ENCODE results near the gene CDK11A.
A peak's percentile ranks its signal among the peaks of the same experiment; 100 is the strongest.

CDK11A gene

GRCh38 chr1:1759456-1760344 lies 35.5 kb upstream of the CDK11A start:
- H3K4me3 ChIP-seq (ENCODE audit: low read length) = peak overlapping the region; percentile 9
- no peak overlapping the region for H3K9ac ChIP-seq (ENCODE audit: low read length)
- no peaks in the 10 kb centered on the region for H3K4me1 ChIP-seq (ENCODE audit: control insufficient read depth, insufficient read depth, low read length)
- H3K27ac ChIP-seq (ENCODE audit: low read depth, low read length) = no peak overlapping the region
- no peaks in the 10 kb centered on the region for H3K27me3 ChIP-seq (ENCODE audit: control insufficient read depth, insufficient read depth, low read length)
- H3K36me3 ChIP-seq (ENCODE audit: control insufficient read depth, insufficient read depth, low read length) = peaks cover 35% of the 10 kb centered on the region

GRCh38 chr1:1758692-1759455 lies 34.7 kb upstream of the CDK11A start:
- no peaks in the 10 kb centered on the region for H3K27me3 ChIP-seq (ENCODE audit: control insufficient read depth, insufficient read depth, low read length)
- peaks cover 33% of the 10 kb centered on the region for H3K36me3 ChIP-seq (ENCODE audit: control insufficient read depth, insufficient read depth, low read length)
- no peak overlapping the region for H3K9ac ChIP-seq (ENCODE audit: low read length)
- no peak overlapping the region for H3K27ac ChIP-seq (ENCODE audit: low read depth, low read length)
- H3K4me1 ChIP-seq (ENCODE audit: control insufficient read depth, insufficient read depth, low read length) = no peaks in the 10 kb centered on the region
- H3K4me3 ChIP-seq (ENCODE audit: low read length) = peak overlapping the region; percentile 12

- no peak overlapping the region for H3K9ac ChIP-seq (ENCODE audit: low read length)
- no peaks in the 10 kb centered on the region for H3K4me1 ChIP-seq (ENCODE audit: control insufficient read depth, insufficient read depth, low read length)
- H3K27ac ChIP-seq (ENCODE audit: low read depth, low read length) = no peak overlapping the region
- H3K4me3 ChIP-seq (ENCODE audit: low read length) = no peak overlapping the region
- peaks cover 34% of the 10 kb centered on the region for H3K36me3 ChIP-seq (ENCODE audit: control insufficient read depth, insufficient read depth, low read length)
- H3K27me3 ChIP-seq (ENCODE audit: control insufficient read depth, insufficient read depth, low read length) = no peaks in the 10 kb centered on the region
Observed at GRCh38 chr1:1758059-1758621, 34.0 kb upstream of the CDK11A start.

- Histone ChIP-seq H3K36me3 (ENCODE audit: control insufficient read depth, insufficient read depth, low read length) (peaks cover 34% of the 10 kb centered on the region), H3K4me3 (ENCODE audit: low read length) (no peak overlapping the region), H3K27ac (ENCODE audit: low read depth, low read length) (no peak overlapping the region), H3K9ac (ENCODE audit: low read length) (no peak overlapping the region), H3K27me3 (ENCODE audit: control insufficient read depth, insufficient read depth, low read length) (no peaks in the 10 kb centered on the region), H3K4me1 (ENCODE audit: control insufficient read depth, insufficient read depth, low read length) (no peaks in the 10 kb centered on the region)
Observed at GRCh38 chr1:1757422-1758058, 33.4 kb upstream of the CDK11A start.

- H3K4me3 ChIP-seq (ENCODE audit: low read length) = no peak overlapping the region
- H3K9ac ChIP-seq (ENCODE audit: low read length) = no peak overlapping the region
- H3K36me3 ChIP-seq (ENCODE audit: control insufficient read depth, insufficient read depth, low read length) = peaks cover 34% of the 10 kb centered on the region
- no peaks in the 10 kb centered on the region for H3K4me1 ChIP-seq (ENCODE audit: control insufficient read depth, insufficient read depth, low read length)
- H3K27me3 ChIP-seq (ENCODE audit: control insufficient read depth, insufficient read depth, low read length) = no peaks in the 10 kb centered on the region
- no peak overlapping the region for H3K27ac ChIP-seq (ENCODE audit: low read depth, low read length)
Observed at GRCh38 chr1:1756661-1757421, 32.7 kb upstream of the CDK11A start.

- H3K27me3 ChIP-seq (ENCODE audit: control insufficient read depth, insufficient read depth, low read length) = no peaks in the 10 kb centered on the region
- no peak overlapping the region for H3K9ac ChIP-seq (ENCODE audit: low read length)
- H3K36me3 ChIP-seq (ENCODE audit: control insufficient read depth, insufficient read depth, low read length) = peaks cover 31% of the 10 kb centered on the region
- H3K4me3 ChIP-seq (ENCODE audit: low read length) = no peak overlapping the region
- no peaks in the 10 kb centered on the region for H3K4me1 ChIP-seq (ENCODE audit: control insufficient read depth, insufficient read depth, low read length)
- no peak overlapping the region for H3K27ac ChIP-seq (ENCODE audit: low read depth, low read length)
Observed at GRCh38 chr1:1755852-1756251, 31.7 kb upstream of the CDK11A start.

- Histone ChIP-seq H3K4me3 (ENCODE audit: low read length) (no peak overlapping the region), H3K27ac (ENCODE audit: low read depth, low read length) (no peak overlapping the region), H3K36me3 (ENCODE audit: control insufficient read depth, insufficient read depth, low read length) (peaks cover 28% of the 10 kb centered on the region), H3K27me3 (ENCODE audit: control insufficient read depth, insufficient read depth, low read length) (no peaks in the 10 kb centered on the region), H3K4me1 (ENCODE audit: control insufficient read depth, insufficient read depth, low read length) (no peaks in the 10 kb centered on the region), H3K9ac (ENCODE audit: low read length) (no peak overlapping the region)
Observed at GRCh38 chr1:1755426-1755825, 31.3 kb upstream of the CDK11A start.

GRCh38 chr1:1754051-1754815 lies 30.1 kb upstream of the CDK11A start:
- Histone ChIP-seq H3K36me3 (ENCODE audit: control insufficient read depth, insufficient read depth, low read length) (peaks cover 21% of the 10 kb centered on the region), H3K9ac (ENCODE audit: low read length) (no peak overlapping the region), H3K27ac (ENCODE audit: low read depth, low read length) (no peak overlapping the region), H3K27me3 (ENCODE audit: control insufficient read depth, insufficient read depth, low read length) (no peaks in the 10 kb centered on the region), H3K4me1 (ENCODE audit: control insufficient read depth, insufficient read depth, low read length) (no peaks in the 10 kb centered on the region), H3K4me3 (ENCODE audit: low read length) (no peak overlapping the region)

GRCh38 chr1:1753607-1754005 lies 29.4 kb upstream of the CDK11A start:
- no peaks in the 10 kb centered on the region for H3K27me3 ChIP-seq (ENCODE audit: control insufficient read depth, insufficient read depth, low read length)
- no peak overlapping the region for H3K27ac ChIP-seq (ENCODE audit: low read depth, low read length)
- H3K4me3 ChIP-seq (ENCODE audit: low read length) = no peak overlapping the region
- H3K36me3 ChIP-seq (ENCODE audit: control insufficient read depth, insufficient read depth, low read length) = peaks cover 21% of the 10 kb centered on the region
- H3K4me1 ChIP-seq (ENCODE audit: control insufficient read depth, insufficient read depth, low read length) = no peaks in the 10 kb centered on the region
- no peak overlapping the region for H3K9ac ChIP-seq (ENCODE audit: low read length)

- Histone ChIP-seq H3K27me3 (ENCODE audit: control insufficient read depth, insufficient read depth, low read length) (no peaks in the 10 kb centered on the region), H3K4me1 (ENCODE audit: control insufficient read depth, insufficient read depth, low read length) (no peaks in the 10 kb centered on the region), H3K27ac (ENCODE audit: low read depth, low read length) (no peak overlapping the region), H3K36me3 (ENCODE audit: control insufficient read depth, insufficient read depth, low read length) (peaks cover 21% of the 10 kb centered on the region), H3K9ac (ENCODE audit: low read length) (no peak overlapping the region), H3K4me3 (ENCODE audit: low read length) (no peak overlapping the region)
Observed at GRCh38 chr1:1752636-1753606, 28.8 kb upstream of the CDK11A start.

Measured in rectal smooth muscle tissue (tissue), 1 donor.